GM12874 (cell line): ENCODE data around the gene SRRM3.

Experiments used
- CTCF ChIP-seq: IDR thresholded peaks from 2 replicates; pipeline ENCODE4 v1.5.1; 2011; ENCODE audit warnings: low read depth, mild to moderate bottlenecking, control low read depth, low read length, moderate library complexity; ENCODE audit not compliant: insufficient read depth

The SRRM3 gene, protein sequence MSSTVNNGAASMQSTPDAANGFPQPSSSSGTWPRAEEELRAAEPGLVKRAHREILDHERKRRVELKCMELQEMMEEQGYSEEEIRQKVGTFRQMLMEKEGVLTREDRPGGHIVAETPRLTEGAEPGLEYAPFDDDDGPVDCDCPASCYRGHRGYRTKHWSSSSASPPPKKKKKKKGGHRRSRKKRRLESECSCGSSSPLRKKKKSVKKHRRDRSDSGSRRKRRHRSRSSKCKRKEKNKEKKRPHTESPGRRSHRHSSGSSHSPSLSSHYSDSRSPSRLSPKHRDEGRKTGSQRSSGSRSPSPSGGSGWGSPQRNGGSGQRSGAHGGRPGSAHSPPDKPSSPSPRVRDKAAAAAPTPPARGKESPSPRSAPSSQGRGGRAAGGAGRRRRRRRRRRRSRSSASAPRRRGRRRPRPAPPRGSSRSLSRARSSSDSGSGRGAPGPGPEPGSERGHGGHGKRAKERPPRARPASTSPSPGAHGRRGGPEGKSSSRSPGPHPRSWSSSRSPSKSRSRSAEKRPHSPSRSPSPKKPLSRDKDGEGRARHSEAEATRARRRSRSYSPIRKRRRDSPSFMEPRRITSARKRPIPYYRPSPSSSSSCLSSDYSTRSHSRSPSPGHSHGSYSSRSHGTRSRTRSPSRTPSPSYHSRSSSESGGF

DNA sequence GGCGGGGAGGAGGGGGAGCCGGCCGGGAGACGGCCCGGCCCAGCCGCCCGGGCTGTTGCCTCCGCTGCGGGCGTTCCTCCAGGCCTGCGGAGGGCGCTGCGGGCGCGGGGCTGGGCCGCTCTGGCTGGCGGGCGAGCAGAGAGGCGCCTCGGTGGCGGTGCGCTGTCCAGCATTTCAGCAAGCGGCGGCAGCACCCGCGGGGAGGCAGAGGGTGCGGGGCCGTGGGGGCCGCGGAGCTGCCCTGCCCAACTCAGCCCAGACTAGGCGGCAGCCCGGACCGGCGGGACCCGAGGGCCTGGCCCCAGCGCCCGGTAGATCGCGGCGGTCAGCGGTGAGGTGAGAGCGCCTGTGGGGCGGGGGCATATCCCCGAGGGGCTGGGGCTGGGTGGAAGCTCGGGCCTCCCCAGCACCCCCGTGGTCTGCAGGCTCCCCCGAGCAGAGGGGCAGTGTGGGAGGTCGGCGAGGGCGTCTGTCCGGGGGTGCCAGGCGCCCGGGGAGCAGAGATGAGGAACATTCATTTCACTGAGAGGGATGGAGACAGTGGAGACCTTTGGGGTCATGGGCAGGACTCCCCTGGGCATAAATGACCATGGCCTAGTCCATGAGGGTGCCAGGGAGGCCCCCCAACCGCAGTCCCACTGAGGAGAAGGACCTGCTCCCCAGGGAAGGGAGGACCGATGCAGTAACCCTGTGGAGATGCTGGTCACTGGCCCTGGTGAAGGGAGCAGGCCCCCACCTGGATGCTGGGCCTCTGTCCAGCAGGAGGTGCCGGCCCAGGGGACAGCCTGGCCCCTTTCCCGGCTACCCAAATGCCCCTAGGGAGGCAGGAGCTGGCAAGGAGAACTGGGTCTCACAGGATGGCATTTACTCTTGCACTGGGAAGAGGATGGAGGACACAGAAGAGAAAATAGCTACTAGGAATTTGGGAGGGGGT lies at the start of gene SRRM3:
SRRM3 (plus strand) TSS at position 165 of the 934 bp plus-strand sequence. CDS start 33,171 bp downstream, outside the sequence.
- peak; percentile 85 for TF ChIP-seq CTCF

- TF ChIP-seq CTCF, result no peak
These were observed 49.8 kb upstream of the SRRM3 start for GRCh38 chr7:76151932-76152331.

- no peak for TF ChIP-seq CTCF
These were observed 45.8 kb upstream of the SRRM3 start for GRCh38 chr7:76155938-76156337.

GRCh38 chr7:76165106-76165972 lies 36.4 kb upstream of the SRRM3 start:
- no peak for TF ChIP-seq CTCF

DNA sequence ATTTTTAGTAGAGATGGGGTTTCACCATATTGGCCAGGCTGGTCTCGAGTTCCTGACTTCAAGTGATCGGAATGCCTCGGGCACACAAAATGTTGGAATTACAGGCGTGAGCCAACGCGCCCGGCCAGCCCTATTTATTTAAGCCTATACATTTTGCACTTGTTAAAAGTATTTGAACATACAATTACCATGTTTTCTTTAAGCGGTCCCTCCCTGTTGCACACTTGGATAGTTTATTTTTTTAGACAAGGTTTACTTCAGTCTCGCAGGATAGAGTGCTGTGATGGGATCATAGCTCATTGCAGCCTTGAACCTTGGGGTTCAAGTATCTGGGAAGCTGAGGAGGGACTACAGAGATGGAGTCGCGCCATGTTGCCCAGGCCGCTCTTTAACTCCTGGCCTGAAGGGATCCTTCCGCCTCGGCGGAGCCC lies 35.7 kb upstream of the SRRM3 start:
- no peak for TF ChIP-seq CTCF

- no peak for TF ChIP-seq CTCF
These were observed 35.1 kb upstream of the SRRM3 start for GRCh38 chr7:76166404-76167255.
